ENCODE measurements around the gene MMP24.

GRCh38 chr20:35279533-35280174, 53.2 kb downstream of the MMP24 start:
- TF ChIP-seq POLR2A (IDR thresholded peaks at IDR 0.05; ENCODE audit: low read length) (no peak), GATA1 (IDR thresholded peaks at IDR 0.05; ENCODE audit: low read depth, low read length) (no peak)
